22Rv1 (cell line): ENCODE data around the gene PRSS12.
A peak's percentile ranks its signal among the peaks of the same experiment; 100 is the strongest.

Experiments used
- H3K27ac ChIP-seq: fragments of 450-650 bp; 2 replicates; pipeline ENCODE4 v1.5.1; 2017
- ZFX ChIP-seq: fragments of 450-650 bp; IDR thresholded peaks from 2 replicates; pipeline ENCODE4 v1.6.1; 2017; ENCODE audit warnings: antibody characterized with exemption, borderline replicate concordance
- TF ChIP-seq, protein P1 (sequence below): fragments of 450-650 bp; IDR thresholded peaks from 2 replicates; pipeline ENCODE4 v1.5.1; 2017; ENCODE audit warnings: mild to moderate bottlenecking

PRSS12 gene

DNA sequence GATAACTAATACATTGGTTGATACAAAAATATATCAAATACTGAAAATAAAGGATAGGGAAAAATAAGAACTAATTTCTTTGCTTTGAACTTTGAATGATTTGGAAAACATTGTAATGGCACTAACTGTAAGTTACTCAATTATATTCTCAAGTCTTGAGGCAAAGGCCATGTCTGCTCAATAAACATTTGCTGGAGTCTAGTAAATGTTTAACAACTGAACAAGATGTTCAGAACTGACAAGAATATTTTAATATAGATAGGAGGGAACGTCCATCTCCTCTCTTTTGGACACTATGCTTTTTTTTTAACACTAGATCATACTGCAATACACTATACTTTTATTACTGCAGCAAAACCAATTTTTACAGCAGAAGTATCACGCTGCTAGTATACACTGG is 76.2 kb downstream of the PRSS12 start:
- peak overlapping the region; percentile 96 for H3K27ac ChIP-seq
- no peak for TF ChIP-seq ZFX

DNA sequence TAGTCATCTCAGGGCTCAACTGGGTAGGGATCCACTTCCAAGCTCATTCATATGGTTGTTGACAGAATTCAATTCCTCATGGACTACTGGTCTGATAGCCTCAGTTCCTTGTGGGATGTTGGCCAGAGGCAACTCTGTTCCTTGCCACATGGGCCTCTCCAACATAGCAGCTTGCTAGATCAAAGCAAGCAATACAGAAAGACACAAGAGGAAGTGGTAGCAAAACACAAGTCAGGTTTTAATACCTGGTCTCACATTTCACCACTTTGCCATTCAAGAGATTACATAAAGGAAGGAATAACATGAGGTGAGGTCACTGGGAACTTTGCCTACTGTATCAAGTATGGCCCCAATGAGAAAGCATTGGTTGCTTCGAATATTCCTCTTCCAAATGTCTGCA is 79.2 kb downstream of the PRSS12 start:
- H3K27ac ChIP-seq = no peak overlapping the region

DNA sequence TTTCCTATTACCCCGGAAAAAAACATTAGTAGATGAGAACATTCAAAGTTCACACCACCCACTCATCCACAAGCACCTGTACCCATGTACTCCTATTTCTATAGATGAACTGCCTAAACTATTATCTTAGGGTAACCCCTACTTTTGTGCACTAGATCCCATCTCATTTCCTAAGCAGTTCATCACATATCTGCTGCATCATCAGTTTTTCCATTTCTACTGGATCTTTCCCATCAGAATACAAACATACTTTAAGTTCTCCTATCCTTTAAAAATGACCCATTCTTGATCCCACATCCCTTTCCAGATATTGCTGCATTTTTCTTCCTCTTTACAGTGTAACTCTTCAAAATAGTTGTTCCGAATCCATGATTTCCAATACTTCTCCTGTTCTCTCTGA is 81.0 kb downstream of the PRSS12 start:
- no peak overlapping the region for H3K27ac ChIP-seq
- TF ChIP-seq, protein P1, sequence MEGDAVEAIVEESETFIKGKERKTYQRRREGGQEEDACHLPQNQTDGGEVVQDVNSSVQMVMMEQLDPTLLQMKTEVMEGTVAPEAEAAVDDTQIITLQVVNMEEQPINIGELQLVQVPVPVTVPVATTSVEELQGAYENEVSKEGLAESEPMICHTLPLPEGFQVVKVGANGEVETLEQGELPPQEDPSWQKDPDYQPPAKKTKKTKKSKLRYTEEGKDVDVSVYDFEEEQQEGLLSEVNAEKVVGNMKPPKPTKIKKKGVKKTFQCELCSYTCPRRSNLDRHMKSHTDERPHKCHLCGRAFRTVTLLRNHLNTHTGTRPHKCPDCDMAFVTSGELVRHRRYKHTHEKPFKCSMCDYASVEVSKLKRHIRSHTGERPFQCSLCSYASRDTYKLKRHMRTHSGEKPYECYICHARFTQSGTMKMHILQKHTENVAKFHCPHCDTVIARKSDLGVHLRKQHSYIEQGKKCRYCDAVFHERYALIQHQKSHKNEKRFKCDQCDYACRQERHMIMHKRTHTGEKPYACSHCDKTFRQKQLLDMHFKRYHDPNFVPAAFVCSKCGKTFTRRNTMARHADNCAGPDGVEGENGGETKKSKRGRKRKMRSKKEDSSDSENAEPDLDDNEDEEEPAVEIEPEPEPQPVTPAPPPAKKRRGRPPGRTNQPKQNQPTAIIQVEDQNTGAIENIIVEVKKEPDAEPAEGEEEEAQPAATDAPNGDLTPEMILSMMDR = no peak
- no peak for TF ChIP-seq ZFX

More for the DNA sequence above, 79.2 kb downstream of the PRSS12 start:
- TF ChIP-seq ZFX = no peak
- TF ChIP-seq, protein P1 = no peak

DNA sequence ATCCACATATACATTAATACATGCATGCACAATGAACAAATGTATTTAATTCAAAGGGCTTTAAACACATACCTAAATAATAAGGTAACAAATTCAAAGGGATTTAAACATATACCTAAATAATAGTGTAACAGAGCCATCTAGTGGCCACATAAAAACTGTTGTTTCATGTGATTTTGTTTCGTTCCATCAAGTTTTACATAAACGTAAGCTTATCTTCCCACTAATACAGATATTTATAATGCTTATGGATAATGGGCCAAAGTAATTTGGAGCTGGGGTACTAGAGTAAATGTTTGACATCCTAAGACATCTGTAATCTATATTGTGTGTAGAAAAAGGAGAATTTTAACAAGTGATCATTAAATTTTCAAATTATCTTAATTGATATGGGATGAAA is 82.3 kb downstream of the PRSS12 start:
- no peak overlapping the region for H3K27ac ChIP-seq
- TF ChIP-seq, protein P1 = peak; percentile 71
- no peak for TF ChIP-seq ZFX

DNA sequence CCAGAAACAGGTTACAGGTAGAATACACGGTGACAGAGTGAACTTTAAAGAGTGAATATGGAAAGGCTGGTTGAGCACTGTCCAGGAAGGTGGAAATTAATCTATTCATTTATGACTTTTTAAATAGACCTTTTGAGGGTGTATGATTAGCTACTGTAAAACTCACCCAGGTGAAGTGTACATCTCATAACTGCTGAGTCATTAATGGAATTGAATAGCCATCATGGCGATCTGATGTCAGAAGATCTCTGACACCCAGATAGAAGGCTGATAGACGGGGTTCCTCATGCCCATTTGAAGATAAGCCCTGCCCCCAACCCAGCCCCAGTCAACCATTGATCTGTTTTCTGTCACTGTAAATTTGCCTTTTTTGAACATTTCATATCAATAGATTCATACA is 84.0 kb downstream of the PRSS12 start:
- no peak for TF ChIP-seq ZFX
- H3K27ac ChIP-seq = no peak overlapping the region

DNA sequence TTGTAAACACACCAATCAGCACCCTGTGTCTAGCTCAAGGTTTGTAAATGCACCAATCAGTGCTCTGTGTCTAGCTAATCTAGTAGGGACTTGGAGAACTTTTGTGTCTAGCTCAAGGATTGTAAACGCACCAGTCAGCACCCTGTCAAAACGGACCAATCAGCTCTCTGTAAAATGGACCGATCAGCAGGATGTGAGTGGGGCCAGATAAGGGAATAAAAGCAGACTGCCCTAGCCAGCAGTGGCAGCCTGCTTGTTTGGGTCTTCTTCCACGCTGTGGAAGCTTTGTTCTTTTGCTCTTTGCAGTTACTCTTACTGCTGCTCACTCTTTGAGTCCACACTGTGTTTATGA is 86.7 kb downstream of the PRSS12 start:
- peak overlapping the region; percentile 71 for H3K27ac ChIP-seq

DNA sequence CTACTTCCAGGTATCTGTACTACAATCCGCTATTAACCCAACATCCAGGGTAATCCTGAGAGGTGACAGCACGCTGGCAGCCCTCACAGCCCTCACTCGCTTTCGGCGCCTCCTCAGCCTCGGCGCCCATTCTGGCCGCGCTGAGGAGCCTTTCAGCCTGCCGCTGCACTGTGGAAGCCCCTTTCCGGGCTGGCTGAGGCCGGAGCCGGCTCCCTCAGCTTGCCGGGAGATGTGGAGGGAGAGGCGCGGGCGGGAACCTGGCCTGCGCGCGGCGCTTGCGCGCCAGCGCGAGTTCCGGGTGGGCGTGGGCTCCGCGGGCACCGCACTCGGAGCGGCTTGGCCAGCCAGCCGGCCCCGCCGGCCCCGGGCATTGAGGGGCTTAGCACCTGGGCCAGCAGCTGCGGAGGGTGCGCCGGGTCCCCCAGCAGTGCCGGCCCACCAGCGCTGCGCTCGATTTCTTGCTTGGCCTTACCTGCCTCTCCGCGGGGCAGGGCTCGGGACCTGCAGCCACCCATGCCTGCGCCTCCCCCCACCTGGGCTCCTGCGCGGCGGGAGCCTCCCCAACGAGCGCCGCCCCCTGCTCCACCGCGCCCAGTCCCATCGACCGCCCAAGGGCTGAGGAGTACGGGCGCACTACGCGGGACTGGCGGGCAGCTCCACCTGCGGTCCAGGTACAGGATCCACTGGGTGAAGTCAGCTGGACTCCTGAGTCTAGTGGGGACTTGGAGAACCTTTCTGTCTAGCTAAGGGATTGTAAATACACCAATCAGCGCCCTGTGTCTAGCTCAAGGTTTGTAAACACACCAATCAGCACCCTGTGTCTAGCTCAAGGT is 87.3 kb downstream of the PRSS12 start:
- peak overlapping the region; percentile 71 for H3K27ac ChIP-seq
- TF ChIP-seq, protein P1 = no peak
- TF ChIP-seq ZFX = no peak

DNA sequence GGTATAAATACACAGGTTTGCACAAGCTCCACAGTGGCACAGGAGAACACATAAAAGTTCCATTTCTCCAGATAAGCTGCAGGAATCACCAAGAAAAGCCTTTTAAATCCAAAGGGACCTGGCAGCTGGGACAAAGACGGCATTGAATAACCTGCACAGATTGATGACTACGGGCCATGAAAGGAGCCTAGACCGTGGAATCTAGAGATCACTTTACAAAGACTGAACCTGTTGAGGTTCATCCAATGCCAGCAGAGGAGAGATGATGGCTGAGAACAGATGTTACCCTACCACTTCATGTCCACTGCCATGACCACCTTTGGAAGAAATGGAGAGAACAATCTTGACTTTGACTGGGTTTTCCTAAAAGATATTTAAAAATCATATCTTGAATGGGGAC is 88.7 kb downstream of the PRSS12 start:
- TF ChIP-seq, protein P1 = no peak
- TF ChIP-seq ZFX = no peak
- no peak overlapping the region for H3K27ac ChIP-seq

DNA sequence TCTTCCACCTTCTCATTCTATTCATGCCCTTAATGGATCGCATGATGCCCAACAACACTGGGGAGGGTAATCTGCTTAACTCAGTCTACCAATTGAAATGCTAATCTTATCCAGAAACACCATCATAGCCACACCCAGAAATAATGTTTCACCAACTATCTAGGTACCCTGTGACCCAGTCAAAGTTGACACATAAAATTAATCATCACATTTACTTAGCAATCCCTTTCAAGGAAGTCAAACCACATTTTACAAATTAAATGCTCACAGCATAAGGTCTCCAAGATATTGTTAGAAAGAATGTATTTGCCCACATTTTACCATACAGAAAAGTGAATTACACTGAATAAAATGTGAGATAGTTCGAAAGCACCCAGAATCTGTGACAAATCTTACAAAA is 92.5 kb downstream of the PRSS12 start:
- TF ChIP-seq ZFX = no peak
- TF ChIP-seq, protein P1 = no peak

More for the DNA sequence above, 92.5 kb downstream of the PRSS12 start:
- H3K27ac ChIP-seq = no peak overlapping the region
